ENCODE results near the gene CLBA1.
"Not testable (repeated sequence)": the region's sequence is repeated elsewhere in the genome, so short reads cannot be mapped to it uniquely, and the experiment has no call there.

CLBA1 gene

DNA sequence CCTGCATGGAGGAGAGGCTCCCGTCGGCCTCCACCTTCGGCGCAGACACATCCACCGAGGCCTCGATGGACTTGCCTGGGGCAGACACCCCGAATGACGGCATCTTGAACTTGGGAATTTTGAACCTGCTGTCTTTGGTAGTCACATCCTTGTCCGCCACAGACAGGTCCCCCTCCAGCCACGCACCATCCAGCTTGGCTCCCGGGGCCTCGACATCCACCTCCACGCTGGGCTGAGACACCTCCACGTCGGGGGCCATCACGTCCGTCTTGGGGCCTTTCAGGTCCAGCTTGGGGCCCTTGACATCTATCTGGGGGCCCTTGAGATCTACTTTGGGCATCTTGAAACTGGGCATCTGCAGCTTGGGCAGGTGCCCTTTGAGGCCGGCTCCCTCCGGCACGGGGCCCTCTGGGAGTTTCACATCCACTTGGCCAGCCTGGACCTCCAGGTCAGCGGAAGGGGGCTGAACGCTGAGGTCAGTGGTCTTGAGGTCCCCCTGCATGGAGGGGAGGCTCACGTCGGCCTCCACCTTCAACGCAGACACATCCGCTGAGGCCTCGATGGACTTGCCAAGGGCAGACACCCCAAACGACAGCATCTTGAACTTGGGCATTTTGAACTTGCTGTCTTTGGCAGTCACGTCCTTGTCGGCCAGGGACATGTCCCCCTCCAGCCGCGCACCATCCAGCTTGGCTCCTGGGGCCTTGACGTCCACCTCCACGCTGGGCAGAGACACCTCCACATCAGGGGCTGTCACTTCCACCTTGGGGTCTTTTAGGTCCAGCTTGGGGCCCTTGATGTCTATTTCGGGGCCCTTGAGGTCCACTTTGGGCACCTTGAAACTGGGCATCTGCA is 37.5 kb upstream of the CLBA1 start:
- DNase-seq (ENCODE audit: low read depth in 2 of 2), result not testable (repeated sequence)

DNA sequence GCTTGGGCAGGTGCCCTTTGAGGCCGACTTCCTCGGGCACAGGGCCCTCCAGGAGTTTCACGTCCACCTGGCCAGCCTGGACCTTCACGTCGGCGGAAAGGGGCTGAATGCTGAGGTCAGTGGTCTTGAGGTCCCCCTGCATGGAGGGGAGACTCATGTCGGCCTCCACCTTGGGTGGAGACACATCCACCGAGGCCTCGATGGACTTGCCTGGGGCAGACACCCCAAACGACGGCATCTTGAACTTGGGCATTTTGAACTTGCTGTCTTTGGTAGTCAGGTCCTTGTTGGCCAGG is 36.9 kb upstream of the CLBA1 start:
- no peak for DNase-seq (ENCODE audit: low read depth in 2 of 2)

DNA sequence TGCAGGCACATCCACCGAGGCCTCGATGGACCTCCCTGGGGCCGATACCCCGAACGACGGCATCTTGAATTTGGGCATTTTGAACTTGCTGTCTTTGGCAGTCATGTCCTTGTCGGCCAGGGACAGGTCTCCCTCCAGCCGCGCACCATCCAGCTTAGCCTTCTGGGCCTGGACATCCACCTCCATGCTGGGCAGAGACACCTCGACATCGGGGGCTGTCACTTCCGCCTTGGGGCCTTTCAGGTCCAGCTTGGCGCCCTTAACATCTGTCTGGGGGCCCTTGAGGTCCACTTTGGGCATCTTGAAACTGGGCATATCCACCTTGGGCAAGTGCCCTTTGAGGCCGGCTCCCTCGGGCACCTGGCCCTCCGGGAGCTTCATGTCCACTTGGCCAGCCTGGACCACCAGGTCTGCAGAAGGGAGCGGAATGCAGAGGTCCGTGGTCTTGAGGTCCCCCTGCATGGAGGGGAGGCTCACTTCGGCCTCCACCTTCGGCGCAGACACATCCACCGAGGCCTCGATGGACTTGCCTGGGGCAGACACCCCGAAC is 36.1 kb upstream of the CLBA1 start:
- not testable (repeated sequence) for DNase-seq (ENCODE audit: low read depth in 2 of 2)

DNA sequence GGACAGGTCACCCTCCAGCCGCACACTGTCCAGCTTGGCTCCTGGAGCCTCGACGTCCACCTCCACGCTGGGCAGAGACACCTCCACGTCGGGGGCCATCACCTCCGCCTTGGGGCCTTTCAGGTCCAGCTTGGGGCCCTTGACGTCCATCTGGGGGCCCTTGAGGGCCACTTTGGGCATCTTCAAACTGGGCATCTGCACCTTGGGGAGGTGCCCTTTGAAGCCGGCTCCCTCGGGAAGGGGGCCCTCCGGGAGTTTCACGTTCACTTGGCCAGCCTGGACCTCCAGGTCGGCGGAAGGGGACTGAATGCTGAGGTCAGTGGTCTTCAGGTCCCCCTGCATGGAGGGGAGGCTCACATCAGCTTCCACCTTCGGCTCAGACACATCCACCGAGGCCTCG is 35.6 kb upstream of the CLBA1 start:
- no peak for DNase-seq (ENCODE audit: low read depth in 2 of 2)

DNA sequence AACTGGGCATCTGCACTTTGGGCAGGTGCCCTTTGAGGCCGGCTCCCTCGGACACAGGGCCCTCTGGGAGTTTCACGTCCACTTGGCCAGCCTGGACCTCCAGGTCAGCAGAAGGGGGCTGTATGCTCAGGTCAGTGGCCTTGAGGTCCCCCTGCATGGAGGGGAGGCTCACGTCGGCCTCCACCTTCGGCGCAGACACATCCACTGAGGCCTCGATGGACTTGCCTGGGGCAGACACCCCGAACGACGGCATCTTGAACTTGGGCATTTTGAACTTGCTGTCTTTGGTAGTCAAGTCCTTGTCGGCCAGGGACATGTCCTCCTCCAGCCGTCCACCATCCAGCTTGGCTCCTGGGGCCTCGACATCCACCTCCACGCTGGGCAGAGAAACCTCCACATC is 34.9 kb upstream of the CLBA1 start:
- DNase-seq (ENCODE audit: low read depth in 2 of 2), result not testable (repeated sequence)

DNA sequence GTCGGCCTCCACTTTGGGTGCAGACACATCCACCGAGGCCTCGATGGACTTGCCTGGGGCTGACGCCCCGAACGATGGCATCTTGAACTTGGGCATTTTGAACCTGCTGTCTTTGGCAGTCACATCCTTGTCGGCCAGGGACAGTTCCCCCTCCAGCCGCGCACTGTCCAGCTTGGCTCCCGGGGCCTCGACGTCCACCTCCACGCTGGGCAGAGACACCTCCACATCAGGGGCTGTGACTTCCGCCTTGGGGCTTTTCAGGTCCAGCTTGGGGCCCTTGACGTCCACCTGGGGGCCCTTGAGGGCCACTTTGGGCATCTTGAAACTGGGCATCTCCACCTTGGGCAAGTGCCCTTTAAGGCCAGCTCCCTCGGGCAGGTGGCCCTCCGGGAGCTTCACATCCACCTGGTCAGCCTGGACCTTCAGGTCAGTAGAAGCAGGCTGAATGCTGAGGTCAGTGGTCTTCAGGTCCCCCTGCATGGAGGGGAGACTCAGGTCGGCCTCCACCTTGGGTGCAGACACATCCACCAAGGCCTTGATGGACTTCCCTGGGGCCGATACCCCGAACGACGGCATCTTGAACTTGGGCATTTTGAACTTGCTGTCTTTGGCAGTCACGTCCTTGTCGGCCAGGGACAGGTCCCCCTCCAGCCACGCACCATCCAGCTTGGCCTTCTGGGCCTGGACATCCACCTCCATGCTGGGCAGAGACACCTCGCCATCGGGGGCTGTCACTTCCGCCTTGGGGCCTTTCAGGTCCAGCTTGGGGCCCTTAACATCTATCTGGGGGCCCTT is 33.5 kb upstream of the CLBA1 start:
- not testable (repeated sequence) for DNase-seq (ENCODE audit: low read depth in 2 of 2)

DNA sequence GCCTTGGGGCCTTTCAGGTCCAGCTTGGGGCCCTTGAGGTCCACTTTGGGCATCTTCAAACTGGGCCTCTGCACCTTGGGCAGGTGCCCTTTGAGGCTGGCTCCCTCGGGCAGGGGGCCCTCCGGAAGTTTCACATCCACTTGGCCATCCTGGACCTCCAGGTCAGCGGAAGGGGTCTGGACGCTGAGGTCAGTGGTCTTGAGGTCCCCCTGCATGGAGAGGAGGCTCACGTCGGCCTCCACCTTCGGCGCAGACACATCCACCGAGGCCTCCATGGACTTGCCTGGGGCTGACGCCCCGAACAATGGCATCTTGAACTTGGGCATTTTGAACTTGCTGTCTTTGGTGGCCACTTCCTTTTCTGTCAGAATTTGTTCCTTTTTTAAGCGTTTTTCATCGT is 32.5 kb upstream of the CLBA1 start:
- no peak for DNase-seq (ENCODE audit: low read depth in 2 of 2)

DNA sequence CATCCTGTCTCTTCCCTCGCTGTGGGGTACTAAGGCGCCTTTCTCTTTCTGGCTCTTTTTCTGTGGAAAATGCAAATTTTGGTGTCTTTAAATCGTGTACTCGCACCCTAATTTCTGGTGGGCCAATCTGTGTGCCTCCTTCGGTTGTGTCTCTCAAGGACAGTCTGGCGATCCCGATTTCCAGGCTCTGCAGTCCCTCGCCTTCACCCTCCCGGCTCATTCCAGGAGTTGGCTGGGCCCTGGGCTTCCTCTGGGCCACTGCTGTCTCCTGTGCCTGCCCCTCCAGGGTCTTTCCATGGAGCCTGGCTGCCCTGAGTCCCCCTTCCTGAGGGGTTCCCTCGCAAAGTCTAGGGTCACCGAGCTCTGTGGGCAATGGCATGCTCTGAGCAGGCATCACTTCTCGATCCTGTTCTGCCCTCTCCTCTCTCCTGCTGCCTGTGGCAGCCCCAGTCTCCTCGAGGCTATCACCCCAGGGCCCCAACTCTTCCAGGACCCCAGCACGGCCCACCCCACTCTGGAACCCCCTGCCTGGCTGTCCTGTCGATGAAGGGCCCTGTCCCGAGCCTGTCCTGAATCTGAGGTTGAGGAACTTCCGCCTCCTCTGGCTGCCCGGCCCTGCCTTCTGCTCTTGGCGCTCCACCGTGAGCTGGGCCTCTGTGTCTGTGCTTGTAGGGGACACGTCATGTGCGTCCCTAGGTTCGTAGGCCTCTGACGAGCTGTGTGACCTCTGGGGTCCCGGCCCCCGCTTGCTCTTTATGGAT is 31.5 kb upstream of the CLBA1 start:
- no peak for DNase-seq (ENCODE audit: low read depth in 2 of 2)

DNA sequence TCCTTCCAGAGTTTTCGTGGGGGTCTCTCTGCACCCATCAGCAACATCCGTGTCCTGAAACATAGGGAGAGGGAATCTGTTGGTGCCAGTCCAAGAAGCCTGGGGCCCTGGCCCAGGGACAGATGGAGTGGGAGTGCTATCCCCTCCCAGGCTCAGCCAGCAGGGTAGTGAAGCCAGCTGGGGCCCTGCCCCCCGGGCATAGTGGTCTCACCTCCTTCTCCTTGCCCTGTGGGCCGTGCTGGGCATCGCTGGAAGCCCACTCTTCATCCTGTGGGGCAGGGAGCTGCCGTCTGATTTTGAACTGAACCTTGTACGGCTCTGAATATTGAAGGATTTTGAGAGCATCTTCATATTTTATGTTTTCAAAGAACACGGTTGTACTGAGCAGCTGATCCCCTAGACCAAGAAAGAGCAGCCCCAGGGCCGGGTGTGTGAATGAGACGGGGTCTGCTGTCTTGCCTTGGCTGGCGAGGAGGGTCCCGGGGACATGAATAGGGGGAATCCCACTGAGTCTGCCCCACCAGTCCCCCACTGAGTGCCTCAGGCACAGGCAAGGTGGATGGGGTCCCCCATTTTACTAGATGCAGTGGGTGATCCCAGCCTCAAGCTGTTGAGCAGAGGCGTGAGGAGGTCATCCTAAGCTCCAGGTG is 30.7 kb upstream of the CLBA1 start:
- no peak for DNase-seq (ENCODE audit: low read depth in 2 of 2)

DNA sequence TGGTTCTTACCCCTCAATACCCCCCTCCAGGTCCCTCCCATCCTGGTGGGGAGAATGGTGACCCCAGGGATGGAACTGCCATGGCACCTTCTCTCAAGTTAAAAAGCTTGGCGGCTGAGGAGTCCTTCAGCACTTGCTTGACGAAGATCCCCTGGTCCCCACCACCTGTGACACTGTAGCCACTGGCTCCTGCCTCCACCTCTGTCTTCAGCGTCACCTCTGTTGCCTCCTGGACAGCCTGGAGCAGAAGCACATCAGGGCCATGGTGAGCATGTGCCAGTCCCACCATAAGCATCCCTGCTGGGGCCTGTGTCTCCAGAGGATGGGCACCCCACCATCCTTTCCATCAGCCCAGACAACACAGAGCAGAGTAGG is 30.2 kb upstream of the CLBA1 start:
- DNase-seq (ENCODE audit: low read depth in 2 of 2), result no peak

DNA sequence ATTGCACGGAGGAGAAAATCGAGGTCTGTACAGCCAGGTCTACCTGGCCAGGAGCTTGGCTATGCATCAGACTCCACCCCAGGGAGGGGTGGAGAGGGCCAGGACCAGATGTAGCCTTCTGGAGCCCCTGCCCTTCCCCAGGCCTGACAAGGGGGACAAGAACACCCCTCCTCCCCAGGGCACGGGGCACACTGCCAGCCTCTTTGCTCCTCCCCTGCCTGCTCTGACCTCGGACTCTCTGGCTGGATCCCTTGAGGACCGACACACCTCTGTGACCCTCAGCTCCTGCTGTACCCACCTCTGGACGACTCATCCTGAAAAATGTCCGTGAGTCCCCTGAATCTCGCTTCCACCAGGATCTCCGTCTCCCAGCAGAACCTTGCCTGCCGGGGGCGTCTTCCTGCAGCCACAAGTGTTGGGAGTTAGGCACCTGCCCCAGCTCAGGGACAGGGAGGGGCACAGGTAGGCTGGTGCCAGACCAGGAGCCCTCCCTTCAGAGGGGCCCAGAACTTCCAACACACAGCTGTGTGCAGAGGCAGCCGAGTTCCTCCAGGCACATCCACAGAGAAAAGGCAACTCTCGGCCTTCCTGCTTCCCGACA is 29.2 kb upstream of the CLBA1 start:
- DNase-seq (ENCODE audit: low read depth in 2 of 2), result no peak

DNA sequence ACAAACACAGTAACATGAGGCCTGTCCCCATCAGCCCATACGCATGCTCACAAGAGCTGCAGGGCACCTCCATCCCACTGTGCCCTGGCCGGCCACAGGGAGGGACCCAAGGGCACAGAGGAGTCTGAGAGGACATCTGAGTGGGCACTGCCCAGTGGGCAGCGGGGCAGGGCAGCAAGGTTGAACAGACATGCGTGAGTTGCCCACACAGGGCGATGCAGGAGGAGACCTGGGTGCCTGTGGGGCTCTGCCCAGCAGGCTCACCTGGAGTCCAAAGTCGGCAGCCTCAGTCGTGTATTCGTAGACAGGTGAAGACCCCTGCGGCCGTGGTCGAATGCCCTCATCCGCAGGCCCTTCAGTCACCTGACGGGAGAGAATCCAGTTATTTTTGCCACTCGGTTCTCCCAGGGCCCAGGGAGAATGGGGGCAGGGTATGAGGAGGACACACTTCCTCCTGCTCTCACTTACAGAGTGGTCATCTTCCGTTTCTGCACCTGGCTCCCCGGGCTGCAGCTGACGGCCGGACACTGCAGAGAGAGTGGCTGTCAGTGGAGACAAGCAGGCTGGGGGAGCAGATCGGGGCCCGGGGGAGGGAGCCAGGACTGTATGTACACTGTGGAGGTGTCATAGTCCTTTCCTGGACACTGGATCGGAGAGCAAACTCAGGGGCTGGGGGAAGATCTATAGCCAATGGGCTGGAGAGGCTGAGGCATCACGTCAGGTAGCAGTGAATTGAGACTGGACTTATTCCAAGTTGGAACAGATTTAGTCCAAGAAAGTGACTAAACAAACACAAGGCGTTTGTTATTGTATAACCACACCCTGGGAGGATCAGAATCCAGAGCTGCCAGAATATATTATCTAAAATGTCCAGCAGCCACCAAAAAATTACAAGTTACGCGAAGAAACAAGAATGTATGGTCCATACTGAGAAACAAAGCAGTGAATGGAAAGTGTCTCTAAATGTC is 28.2 kb upstream of the CLBA1 start:
- DNase-seq (ENCODE audit: low read depth in 2 of 2), result no peak

DNA sequence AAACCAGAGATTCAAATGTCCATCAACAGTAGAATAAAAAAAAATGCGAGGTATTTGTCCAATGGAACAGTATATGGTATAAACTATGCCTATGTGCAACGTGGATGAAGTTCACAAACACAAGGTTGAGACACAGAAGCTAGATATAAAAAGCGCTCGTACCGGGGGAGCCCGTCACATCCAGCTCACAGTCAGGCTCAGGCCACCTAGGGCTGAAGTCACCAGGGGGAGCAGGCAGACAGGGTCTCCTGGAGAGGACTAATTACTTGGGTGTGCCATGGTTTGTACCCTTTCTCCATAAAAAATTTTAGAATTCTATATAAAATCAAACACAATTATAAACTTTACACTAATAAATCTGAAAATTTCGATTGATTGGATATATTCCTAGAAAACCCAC is 21.0 kb upstream of the CLBA1 start:
- no peak for DNase-seq (ENCODE audit: low read depth in 2 of 2)

DNA sequence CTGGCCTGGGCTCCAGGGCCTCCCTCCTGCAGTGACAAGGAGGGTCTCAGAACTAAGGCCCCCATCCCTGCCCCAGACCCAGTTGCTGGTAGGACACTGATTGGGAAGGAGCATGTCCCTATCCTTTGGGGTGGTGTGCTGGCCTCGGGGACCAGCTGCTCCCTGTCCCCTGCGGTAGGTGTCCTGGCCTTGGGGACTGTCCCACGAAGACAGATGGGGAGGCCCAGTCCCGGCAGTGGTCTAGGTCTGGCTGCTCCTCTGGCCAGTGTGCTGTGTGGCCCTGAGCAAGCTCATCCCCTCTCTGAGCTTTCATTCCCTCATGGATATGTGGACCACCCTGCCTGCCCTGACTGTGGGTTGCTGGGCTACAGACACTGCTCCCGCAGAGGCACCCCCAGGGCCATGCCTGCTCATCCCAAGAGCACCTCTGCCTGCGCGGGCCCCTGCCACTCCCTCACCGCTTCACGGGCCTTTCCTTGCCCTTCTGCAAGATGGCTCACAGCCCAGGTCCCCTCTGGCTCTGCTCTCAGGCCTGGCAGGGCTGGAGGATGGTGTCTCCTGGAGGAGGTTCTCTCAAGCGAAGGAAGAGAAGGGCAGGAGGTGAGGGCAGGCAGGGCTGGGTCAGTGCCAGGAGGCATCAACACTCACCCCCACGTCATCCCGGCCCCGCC is 19.9 kb upstream of the CLBA1 start:
- no peak for DNase-seq (ENCODE audit: low read depth in 2 of 2)

DNA sequence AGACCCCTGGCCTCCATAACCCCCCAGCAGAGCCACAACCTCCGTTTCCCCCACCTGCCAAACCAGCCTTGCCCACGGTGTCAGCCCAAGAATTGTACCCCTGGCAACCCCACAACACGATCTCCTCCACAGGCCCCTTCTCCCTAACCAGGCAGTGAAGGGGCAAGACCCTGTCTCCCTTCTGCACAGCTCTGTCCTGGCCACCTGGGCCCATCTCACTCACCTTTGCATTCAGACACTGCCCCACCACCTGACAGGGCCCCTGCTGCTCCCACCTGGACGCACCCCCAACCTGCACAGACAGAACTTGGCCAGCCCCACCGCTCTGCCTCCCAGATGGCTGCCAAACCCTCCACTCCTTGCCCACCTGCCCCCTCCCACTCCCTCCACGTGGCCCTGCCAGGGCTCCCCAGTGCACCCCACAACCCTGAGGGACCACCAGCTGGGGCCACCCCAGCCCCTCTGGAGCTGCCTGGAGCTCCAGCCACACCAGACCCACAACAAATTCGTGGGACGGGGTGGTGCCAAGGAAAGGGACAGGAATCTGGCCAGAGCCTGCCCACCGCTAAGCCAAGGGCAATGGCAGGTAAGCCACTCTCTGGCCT is 19.2 kb upstream of the CLBA1 start:
- DNase-seq (ENCODE audit: low read depth in 2 of 2), result no peak

DNA sequence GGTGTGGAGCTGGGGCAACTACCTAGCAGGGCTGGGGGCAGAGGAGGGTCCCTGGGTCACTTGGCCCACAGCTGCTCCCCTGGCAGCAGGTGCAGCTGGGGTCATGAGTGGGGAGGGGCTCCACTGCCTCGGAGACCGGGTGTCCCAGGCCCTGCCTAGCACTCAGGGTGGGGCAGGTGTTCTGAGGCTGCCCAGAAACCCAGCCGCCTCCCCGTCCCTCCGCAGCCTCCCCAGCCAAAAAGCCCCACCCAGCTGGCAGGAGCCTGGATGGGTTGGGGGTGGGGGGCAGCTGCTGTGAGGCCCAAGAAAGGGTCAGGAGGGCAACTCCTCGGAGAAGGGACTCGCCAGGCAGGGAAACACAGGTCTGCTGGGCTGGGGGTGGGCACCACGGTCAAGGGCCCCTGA is 18.6 kb upstream of the CLBA1 start:
- no peak for DNase-seq (ENCODE audit: low read depth in 2 of 2)

DNA sequence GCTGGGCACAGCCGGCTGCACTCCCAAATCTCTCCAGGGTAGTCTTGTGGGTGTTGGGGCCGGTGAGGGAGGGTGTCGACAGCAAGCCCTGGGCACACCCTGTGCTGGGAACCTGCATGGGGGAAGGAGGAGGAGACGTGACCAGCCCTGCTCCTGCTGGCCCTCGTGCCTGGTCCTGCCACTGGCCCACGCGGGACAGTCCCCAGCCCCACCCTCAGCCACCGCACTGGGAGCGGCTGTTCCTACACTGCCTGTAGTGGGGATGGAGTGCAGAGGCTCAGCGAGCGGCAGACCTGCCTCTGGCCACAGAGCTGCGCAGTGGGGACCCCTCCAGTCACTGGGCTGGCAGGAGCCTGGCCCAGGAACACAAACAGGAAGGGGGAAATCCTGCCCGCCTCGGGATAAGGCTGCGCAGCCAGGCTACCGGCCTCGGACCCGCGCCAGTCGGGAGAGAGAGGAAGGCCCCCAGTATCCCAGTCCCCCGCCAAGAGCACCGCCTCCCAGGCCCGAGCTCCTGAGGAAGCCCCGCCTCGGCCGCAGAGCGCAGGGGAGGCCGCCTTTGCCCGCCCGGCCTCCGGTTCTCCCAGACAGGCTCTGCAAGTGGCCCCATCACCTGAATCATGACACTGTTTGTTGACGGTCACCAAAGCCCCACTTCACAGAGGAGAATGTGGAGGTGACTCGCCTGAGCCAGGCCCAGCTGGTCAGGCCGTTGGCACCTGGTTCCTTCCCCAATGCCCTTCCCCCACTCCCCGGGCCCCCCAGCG is 18.0 kb upstream of the CLBA1 start:
- no peak for DNase-seq (ENCODE audit: low read depth in 2 of 2)

DNA sequence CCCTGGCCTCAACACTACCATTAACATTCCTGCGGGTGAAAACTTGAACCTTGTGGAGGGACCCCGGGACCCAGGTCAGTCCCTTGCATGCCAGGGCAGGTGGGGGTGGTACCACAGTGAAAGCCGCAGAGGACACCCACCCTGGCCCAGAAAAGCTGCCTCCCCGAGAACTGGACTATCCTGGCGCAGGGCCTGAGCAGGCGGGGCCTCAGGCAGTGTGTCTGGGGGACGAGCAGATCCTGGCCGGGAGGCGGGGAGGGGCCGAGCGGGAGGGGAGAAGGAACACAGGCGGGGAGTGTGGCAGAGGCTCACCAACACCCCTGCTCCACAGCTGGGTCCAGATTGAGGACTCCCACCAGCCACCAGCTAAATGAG is 17.4 kb upstream of the CLBA1 start:
- DNase-seq (ENCODE audit: low read depth in 2 of 2), result no peak
